Transverse colon (tissue), 4 donors: ENCODE data around the gene RTN4RL1. TPM values are rescaled to one million over a fixed set of nuclear protein-coding genes. Genes with fewer than 3 reads are reported as not detected.

Experiments
- DNase-seq: peaks from one replicate; pipeline ENCODE4 v3.0.0-alpha.2; 2019
- H3K27ac ChIP-seq, 4 donors: fragments of 200-600 bp; sonication (generic); 2 replicates each; pipeline ENCODE4 v1.5.1; 2016 to 2018; ENCODE audit warnings: inconsistent platforms in 4 of 4
- H3K27me3 ChIP-seq: fragments of 200-600 bp; sonication (generic); 2 replicates; pipeline ENCODE4 v1.5.1; 2017; ENCODE audit warnings: inconsistent platforms
- H3K36me3 ChIP-seq, 4 donors: fragments of 200-600 bp; sonication (generic); 2 replicates each; pipeline ENCODE4 v1.5.1; 2017 to 2019; ENCODE audit warnings: inconsistent platforms in 4 of 4
- H3K4me1 ChIP-seq, 4 donors: fragments of 200-600 bp; sonication (generic); 2 replicates each; pipeline ENCODE4 v1.5.1; 2017 to 2020; ENCODE audit warnings: inconsistent platforms in 4 of 4
- H3K4me3 ChIP-seq, 4 donors: fragments of 200-600 bp; sonication (generic); 1 replicate in 1 of 4; 2 replicates in 3 of 4; pipeline versions ENCODE4 v1.5.1 to v1.6.1; 2017 to 2019; ENCODE audit warnings: inconsistent platforms in 4 of 4
- H3K9me3 ChIP-seq, 2 donors: fragments of 200-600 bp; sonication (generic); 2 replicates each; pipeline ENCODE4 v1.5.1; 2017 to 2019; ENCODE audit warnings: inconsistent platforms in 2 of 2
- EP300 ChIP-seq: sonication (generic); formaldehyde crosslinking; IDR thresholded peaks from one replicate; pipeline ENCODE4 v1.6.1; 2017; ENCODE audit warnings: antibody characterized with exemption, low read depth
- POLR2A ChIP-seq: fragments of 450-650 bp; IDR thresholded peaks from one replicate; pipeline ENCODE4 v1.6.1; 2016; ENCODE audit warnings: antibody characterized with exemption, mild to moderate bottlenecking, moderate library complexity
- POLR2AphosphoS5 ChIP-seq, 3 donors: sonication (generic); formaldehyde crosslinking; IDR thresholded peaks; one replicate each; pipeline ENCODE4 v1.6.1; 2016; ENCODE audit warnings: antibody characterized with exemption in 3 of 3
- WGBS, 2 donors: methylation state at CpG; one replicate each; pipeline ENCODE4 v1.1.5; 2018; ENCODE audit warnings: low coverage in 1 of 2; 5-methylcytosine and 5-hydroxymethylcytosine counted together
- in situ Hi-C, 4 donors: fragments of 200-750 bp; cut with MboI; loops; one replicate each; pipeline versions ENCODE4 v1.15.0 to v1.15.1; 2017; ENCODE audit warnings: low sequenced_read_pairs in 3 of 4, low pct_ligation_motif_present in 1 of 4, low pct_unique_long_range_greater_than_20kb in 1 of 4
- intact Hi-C: fragments of 100-400 bp; cut with DNase I; formaldehyde crosslinking; loops from one replicate; pipeline ENCODE4 v1.15.1; 2023; ENCODE audit warnings: low total_unique reads
- total RNA-seq, 4 donors: library from RNA; depleted of rRNA; stranded (reverse); fragments of >200 nt; gene quantifications; one replicate each; pipeline ENCODE4 v1.1.0, GENCODE V29; 2016
- TF ChIP-seq, protein P1 (sequence below), 5 experiments: fragments of 200-600 bp in 3 of 5; fragments of 450-650 bp in 2 of 5; sonication (generic) in 3 of 5; IDR thresholded peaks; 1 replicate in 2 of 5; 2 replicates in 3 of 5; pipeline ENCODE4 v1.5.1; 2016 to 2017; ENCODE audit warnings: antibody characterized with exemption in 5 of 5, inconsistent platforms in 3 of 5, mild to moderate bottlenecking in 2 of 5, moderate library complexity in 1 of 5

The RTN4RL1 gene
- total RNA-seq = under 1 TPM in 3 of 4 donors, not detected in 1; 0.27 to 0.60 (median 0.48) TPM

DNA sequence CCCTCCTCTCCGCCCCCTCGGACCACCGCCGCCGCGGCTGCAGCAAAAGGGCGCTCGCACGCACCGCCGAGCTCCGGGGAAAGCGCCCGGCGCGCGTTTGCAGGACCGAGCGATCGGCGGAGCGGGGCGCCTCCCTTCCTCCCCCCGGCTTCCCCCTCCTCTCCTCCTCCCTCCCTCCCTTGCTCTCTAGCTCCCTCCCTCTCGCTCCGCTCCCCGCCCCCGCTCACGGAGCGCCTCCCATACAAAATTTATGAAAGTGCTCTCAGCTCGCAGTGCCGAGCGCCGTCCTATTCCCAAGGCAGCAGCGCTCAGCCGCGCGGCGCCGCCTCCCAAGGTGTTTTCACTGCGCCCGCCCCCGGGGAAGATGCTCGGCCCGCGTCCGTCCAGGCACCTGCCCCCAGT is at the start of gene RTN4RL1:
Gene RTN4RL1, minus strand, starts transcription at position 115 of the 402 bp plus-strand sequence. CDS start 469 bp downstream, outside the sequence.
- H3K27ac ChIP-seq = peak within 1 kb of the TSS in 1 of 4 donors; percentile 16
- peak; percentile 71 for DNase-seq
- WGBS, 2 donors = 0% methylated on average over 28 of the region's 47 CpGs; no CpG with 5 or more reads in 1 of the 2 donors
- intact Hi-C loops (no loop called here), in situ Hi-C loops (loop anchor here in 3 of 4 donors (10.0 to 25.0 kb wide), 4 partner anchors 120 to 363 kb away; partner anchors contain the start of genes PRPF8 (in 1 of the 3), TLCD2 (in 1 of the 3) and WDR81 (in 1 of the 3))
- H3K4me1 ChIP-seq = peaks cover 18 to 32% (median 29%) of the 10 kb centered on the region in 4 donors
- peaks cover 84% of the 10 kb centered on the region for H3K27me3 ChIP-seq
- H3K36me3 ChIP-seq = no peaks in the 10 kb centered on the region
- H3K9me3 ChIP-seq = no peaks in the 10 kb centered on the region
- peak within 1 kb of the TSS; percentile 25 to 60 (median 39) for H3K4me3 ChIP-seq
- TF ChIP-seq POLR2AphosphoS5 (IDR thresholded peaks at IDR 0.05) (no peak), POLR2A (no peak), EP300 (no peak)
- TF ChIP-seq, protein P1, sequence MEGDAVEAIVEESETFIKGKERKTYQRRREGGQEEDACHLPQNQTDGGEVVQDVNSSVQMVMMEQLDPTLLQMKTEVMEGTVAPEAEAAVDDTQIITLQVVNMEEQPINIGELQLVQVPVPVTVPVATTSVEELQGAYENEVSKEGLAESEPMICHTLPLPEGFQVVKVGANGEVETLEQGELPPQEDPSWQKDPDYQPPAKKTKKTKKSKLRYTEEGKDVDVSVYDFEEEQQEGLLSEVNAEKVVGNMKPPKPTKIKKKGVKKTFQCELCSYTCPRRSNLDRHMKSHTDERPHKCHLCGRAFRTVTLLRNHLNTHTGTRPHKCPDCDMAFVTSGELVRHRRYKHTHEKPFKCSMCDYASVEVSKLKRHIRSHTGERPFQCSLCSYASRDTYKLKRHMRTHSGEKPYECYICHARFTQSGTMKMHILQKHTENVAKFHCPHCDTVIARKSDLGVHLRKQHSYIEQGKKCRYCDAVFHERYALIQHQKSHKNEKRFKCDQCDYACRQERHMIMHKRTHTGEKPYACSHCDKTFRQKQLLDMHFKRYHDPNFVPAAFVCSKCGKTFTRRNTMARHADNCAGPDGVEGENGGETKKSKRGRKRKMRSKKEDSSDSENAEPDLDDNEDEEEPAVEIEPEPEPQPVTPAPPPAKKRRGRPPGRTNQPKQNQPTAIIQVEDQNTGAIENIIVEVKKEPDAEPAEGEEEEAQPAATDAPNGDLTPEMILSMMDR (IDR thresholded peaks at IDR 0.05) = no peak

DNA sequence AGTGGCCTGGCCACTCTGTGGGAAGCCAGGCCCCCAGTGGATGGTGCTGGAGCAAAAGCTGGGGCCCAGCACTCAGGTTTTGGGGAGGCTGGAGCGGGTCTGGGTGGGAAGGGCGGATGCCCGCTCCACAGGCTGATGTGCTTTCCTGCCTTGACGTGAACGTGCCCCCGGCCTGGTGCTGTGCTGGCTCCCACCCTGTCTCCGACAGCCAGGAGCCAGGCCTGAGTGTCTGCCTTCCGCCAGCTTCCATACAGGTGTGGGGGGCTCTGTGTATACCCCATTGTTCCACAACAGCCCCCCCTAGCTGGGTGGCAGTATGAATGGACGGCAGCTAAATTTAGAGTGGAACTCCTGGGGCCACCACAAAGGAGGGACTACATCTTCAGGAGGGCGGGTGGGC is 49.8 kb upstream of the RTN4RL1 start:
- no peaks in the 10 kb centered on the region for H3K27me3 ChIP-seq
- intact Hi-C loops (no loop called here), in situ Hi-C loops (loop anchor here in 1 of 4 donors (25.0 kb wide), 1 partner anchor 87 kb away; no protein-coding TSS in a partner anchor)
- peaks cover 0 to 38% (median 20%) of the 10 kb centered on the region in 4 donors for H3K4me1 ChIP-seq
- no peak for TF ChIP-seq POLR2A
- no peak for TF ChIP-seq POLR2AphosphoS5 (IDR thresholded peaks at IDR 0.05)
- TF ChIP-seq, protein P1 (IDR thresholded peaks at IDR 0.05) = no peak
- TF ChIP-seq EP300 = no peak
- DNase-seq = no peak
- no peak overlapping the region for H3K4me3 ChIP-seq
- H3K9me3 ChIP-seq = no peaks in the 10 kb centered on the region
- H3K36me3 ChIP-seq = peaks cover 0 to 4% (median 0%) of the 10 kb centered on the region in 4 donors
- H3K27ac ChIP-seq = peak overlapping the region; percentile 45 to 78 (median 68)
- WGBS, 2 donors = 84 to 100% methylated on average over 1 to 6 of the region's 10 CpGs

GRCh38 chr17:2071455-2072281 is 46.5 kb upstream of the RTN4RL1 start:
- no peaks in the 10 kb centered on the region for H3K9me3 ChIP-seq
- H3K27ac ChIP-seq = peak overlapping the region; percentile 70 to 92 (median 78)
- no peaks in the 10 kb centered on the region for H3K27me3 ChIP-seq
- H3K36me3 ChIP-seq = no peaks in the 10 kb centered on the region
- intact Hi-C loops = no loop called here
- in situ Hi-C loops = loop anchor here in 1 of 4 donors (25.0 kb wide), 1 partner anchor 91 kb away; no protein-coding TSS in a partner anchor
- no peak overlapping the region for H3K4me3 ChIP-seq
- 61 to 80% methylated on average over 1 to 30 of the region's 31 CpGs for WGBS, 2 donors
- DNase-seq = peak; percentile 40
- TF ChIP-seq POLR2AphosphoS5 (IDR thresholded peaks at IDR 0.05) (peak in 2 of 3 donors; percentile 18 to 25), EP300 (peak; percentile 79)
- TF ChIP-seq, protein P1 (IDR thresholded peaks at IDR 0.05) = no peak
- H3K4me1 ChIP-seq = peaks cover 11 to 58% (median 33%) of the 10 kb centered on the region in 4 donors

DNA sequence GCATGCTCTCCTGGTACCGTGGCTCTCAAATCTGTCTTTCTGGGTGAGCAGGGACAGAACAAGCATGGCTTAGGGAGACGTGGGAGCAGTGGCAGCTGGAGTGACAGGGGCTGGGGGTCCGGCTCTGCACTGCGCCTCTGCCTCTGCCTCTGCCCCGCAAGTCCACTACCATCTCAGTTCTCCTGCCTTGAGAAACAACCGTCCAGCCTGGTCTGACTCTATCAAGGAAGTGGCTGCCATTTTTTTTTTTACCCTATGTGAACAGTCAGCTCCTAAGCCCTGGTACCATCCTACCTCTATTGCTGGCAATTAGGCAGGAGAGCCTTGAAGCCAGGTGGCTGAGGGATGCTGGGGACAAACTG is 45.9 kb upstream of the RTN4RL1 start:
- Histone ChIP-seq H3K9me3 (no peaks in the 10 kb centered on the region), H3K4me1 (peaks cover 12 to 54% (median 32%) of the 10 kb centered on the region in 4 donors), H3K36me3 (no peaks in the 10 kb centered on the region), H3K27me3 (no peaks in the 10 kb centered on the region), H3K27ac (peak overlapping the region; percentile 70 to 92 (median 78)), H3K4me3 (no peak overlapping the region)
- 60 to 86% methylated on average over 1 to 6 of the region's 6 CpGs for WGBS, 2 donors
- TF ChIP-seq, protein P1 (IDR thresholded peaks at IDR 0.05) = no peak
- in situ Hi-C loops (loop anchor here in 1 of 4 donors (25.0 kb wide), 1 partner anchor 91 kb away; no protein-coding TSS in a partner anchor), intact Hi-C loops (no loop called here)
- DNase-seq = no peak
